Smooth muscle cell (in vitro differentiated cells): ENCODE measurements around the gene VSIG10. TPM values are rescaled to one million over a fixed set of nuclear protein-coding genes. Genes with fewer than 3 reads are reported as not detected.
"Not testable (repeated sequence)": the region's sequence is repeated elsewhere in the genome, so short reads cannot be mapped to it uniquely, and the experiment has no call there.

ENCODE experiments used
- DNase-seq: peaks from one replicate; lab custom pipeline; 2025; ENCODE audit not compliant: unreplicated experiment; lab: John Stamatoyannopoulos, UW
- H2AFZ ChIP-seq: fragments of 200-600 bp; sonication (generic); 2 replicates; pipeline ENCODE4 v1.6.0; 2016; ENCODE audit warnings: antibody characterized with exemption, low read depth, mild to moderate bottlenecking
- H3F3A ChIP-seq: fragments of 200-600 bp; sonication (generic); 2 replicates; pipeline ENCODE4 v1.6.0; 2017; ENCODE audit warnings: antibody characterized with exemption, low read depth
- H3K27ac ChIP-seq: fragments of 200-600 bp; sonication (generic); 2 replicates; pipeline ENCODE4 v1.5.1; 2016; ENCODE audit warnings: low read depth, mild to moderate bottlenecking
- H3K27me3 ChIP-seq: fragments of 200-600 bp; sonication (generic); 2 replicates; pipeline ENCODE4 v1.6.1; 2016; ENCODE audit warnings: low read depth, mild to moderate bottlenecking
- H3K36me3 ChIP-seq: fragments of 200-600 bp; sonication (generic); 2 replicates; pipeline ENCODE4 v1.5.1; 2016; ENCODE audit warnings: low read depth
- H3K4me1 ChIP-seq: fragments of 200-600 bp; sonication (generic); 2 replicates; pipeline ENCODE4 v1.5.1; 2016; ENCODE audit warnings: low read depth
- H3K4me2 ChIP-seq: fragments of 200-600 bp; sonication (generic); 2 replicates; pipeline ENCODE4 v1.6.0; 2016; ENCODE audit warnings: mild to moderate bottlenecking
- H3K4me3 ChIP-seq: fragments of 200-600 bp; sonication (generic); 2 replicates; pipeline ENCODE4 v1.5.1; 2016; ENCODE audit warnings: mild to moderate bottlenecking
- H3K79me2 ChIP-seq: fragments of 200-600 bp; sonication (generic); 2 replicates; pipeline ENCODE4 v1.6.0; 2016; ENCODE audit warnings: low read depth, mild to moderate bottlenecking
- H3K9ac ChIP-seq: fragments of 200-600 bp; sonication (generic); 2 replicates; pipeline ENCODE4 v1.6.0; 2016; ENCODE audit warnings: low read depth
- H3K9me3 ChIP-seq: fragments of 200-600 bp; sonication (generic); replicated peaks from 2 replicates; pipeline ENCODE4 v1.5.1; 2016; ENCODE audit warnings: low read depth
- H4K20me1 ChIP-seq: fragments of 200-600 bp; sonication (generic); 2 replicates; pipeline ENCODE4 v1.6.0; 2016; ENCODE audit warnings: low read depth
- CTCF ChIP-seq: fragments of 200-600 bp; sonication (generic); IDR thresholded peaks from 2 replicates; pipeline ENCODE4 v1.5.1; 2017; ENCODE audit warnings: borderline replicate concordance, mild to moderate bottlenecking, antibody characterized with exemption; ENCODE audit not compliant: insufficient read depth, poor library complexity, severe bottlenecking
- WGBS: methylation state at CpG from one replicate; pipeline ENCODE4 v1.1.7; 2016; ENCODE audit warnings: low lambda C conversion rate; 5-methylcytosine and 5-hydroxymethylcytosine counted together
- polyA plus RNA-seq: library from polyadenylated mRNA; unstranded; fragments of >200 nt; fragmentation: Nextera tagmentation; extraction: Ambion mirVana; gene quantifications from 2 replicates; pipeline ENCODE4 v1.2.1, GENCODE V29; 2016
- total RNA-seq: library from RNA; depleted of rRNA; stranded (reverse); fragments of >200 nt; gene quantifications from 2 replicates; pipeline ENCODE4 v1.2.3, GENCODE V29; 2014

VSIG10 gene
- total and polyA plus RNA-seq, 2 experiments from 2014 or later, result 2.3 to 3.0 TPM

GRCh38 chr12:118137148-118137678, 33.4 kb upstream of the VSIG10 start:
- H3K9ac ChIP-seq, result peak overlapping the region; percentile 88
- no peak for TF ChIP-seq CTCF
- H3K4me3 ChIP-seq, result peak overlapping the region; percentile 69
- H3K79me2 ChIP-seq, result peaks cover 12% of the 10 kb centered on the region
- peak overlapping the region; percentile 95 for H3K4me2 ChIP-seq
- DNase-seq, result no peak
- no peaks in the 10 kb centered on the region for H4K20me1 ChIP-seq
- no peaks in the 10 kb centered on the region for H3K36me3 ChIP-seq
- H3K27ac ChIP-seq, result no peak overlapping the region
- no peaks in the 10 kb centered on the region for H3K9me3 ChIP-seq
- peak overlapping the region; percentile 92 for H2AFZ ChIP-seq
- WGBS, result 85% methylated on average over 10 of the region's 10 CpGs
- H3F3A ChIP-seq, result no peaks in the 10 kb centered on the region
- no peaks in the 10 kb centered on the region for H3K4me1 ChIP-seq
- H3K27me3 ChIP-seq, result no peaks in the 10 kb centered on the region

GRCh38 chr12:118136559-118137003, 32.8 kb upstream of the VSIG10 start:
- H4K20me1 ChIP-seq, result no peaks in the 10 kb centered on the region
- H3F3A ChIP-seq, result no peaks in the 10 kb centered on the region
- no peak for TF ChIP-seq CTCF
- peak overlapping the region; percentile 88 for H3K9ac ChIP-seq
- no peaks in the 10 kb centered on the region for H3K4me1 ChIP-seq
- no peaks in the 10 kb centered on the region for H3K36me3 ChIP-seq
- H3K9me3 ChIP-seq, result no peaks in the 10 kb centered on the region
- peak; percentile 39 for DNase-seq
- peak overlapping the region; percentile 92 for H2AFZ ChIP-seq
- peaks cover 12% of the 10 kb centered on the region for H3K79me2 ChIP-seq
- no peaks in the 10 kb centered on the region for H3K27me3 ChIP-seq
- H3K27ac ChIP-seq, result peak overlapping the region; percentile 22
- H3K4me2 ChIP-seq, result peak overlapping the region; percentile 95
- 1% methylated on average over 29 of the region's 29 CpGs for WGBS
- peak overlapping the region; percentile 69 for H3K4me3 ChIP-seq

GRCh38 chr12:118135788-118136558, 32.2 kb upstream of the VSIG10 start, which contains the start of gene PEBP1:
Gene PEBP1, plus strand, starts transcription at chr12:118136124. Its CDS starts 86 bp downstream, at chr12:118136210.
- Histone ChIP-seq H3K36me3 (no peaks in the 10 kb centered on the region), H3K27me3 (no peaks in the 10 kb centered on the region), H3K27ac (peak within 1 kb of the TSS; percentile 22), H3K4me3 (peak within 1 kb of the TSS; percentile 69), H3K9ac (peak within 1 kb of the TSS; percentile 88), H3K9me3 (no peaks in the 10 kb centered on the region), H2AFZ (peak within 1 kb of the TSS; percentile 92), H4K20me1 (no peaks in the 10 kb centered on the region), H3K4me1 (no peaks in the 10 kb centered on the region), H3F3A (no peaks in the 10 kb centered on the region), H3K79me2 (peaks cover 12% of the 10 kb centered on the region), H3K4me2 (peak within 1 kb of the TSS; percentile 95)
- no peak for TF ChIP-seq CTCF
- 1% methylated on average over 64 of the region's 70 CpGs for WGBS
- peak; percentile 82 for DNase-seq

- not testable (repeated sequence) for H3K4me2 ChIP-seq, H3K27me3 ChIP-seq, H3K27ac ChIP-seq, H3K36me3 ChIP-seq, H3K79me2 ChIP-seq, H3K9ac ChIP-seq, H4K20me1 ChIP-seq, H3K9me3 ChIP-seq, H2AFZ ChIP-seq, H3K4me1 ChIP-seq, H3K4me3 ChIP-seq, DNase-seq, H3F3A ChIP-seq
- WGBS, result 97% methylated on average over 5 of the region's 5 CpGs
Measured at GRCh38 chr12:118129436-118129835, 25.6 kb upstream of the VSIG10 start.
